Measurements from ENCODE around the gene NT5DC1. TPM values are rescaled to one million over a fixed set of nuclear protein-coding genes. Genes with fewer than 3 reads are reported as not detected.

The NT5DC1 gene
- total RNA-seq, 4 donors from 2014 or later: 7.4 to 12.9 (median 11.4) TPM

DNA sequence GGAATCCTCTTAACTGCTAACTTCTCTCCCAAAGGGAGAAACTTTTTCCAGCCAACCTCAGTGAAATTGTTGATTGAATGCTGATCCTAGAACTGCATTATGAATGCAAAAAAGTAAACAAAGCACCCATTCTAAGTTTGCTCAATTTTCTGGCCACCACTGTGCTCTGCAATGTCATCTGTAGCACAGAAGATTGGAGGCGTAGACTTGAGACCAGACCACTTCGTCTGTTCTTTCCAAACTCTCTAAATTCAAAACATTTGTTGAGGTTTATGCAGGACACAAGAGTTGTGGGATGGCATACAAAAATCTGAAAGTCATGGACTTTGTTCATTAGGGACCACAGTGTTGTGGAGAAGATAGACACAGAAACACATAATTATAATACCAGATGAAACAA, 190.1 kb downstream of the NT5DC1 start:
- H3K27me3 ChIP-seq: no peaks in the 10 kb centered on the region
- no peak overlapping the region for H3K4me3 ChIP-seq
- no peaks in the 10 kb centered on the region for H3K4me1 ChIP-seq
- 72% methylated on average over 2 of the region's 2 CpGs for WGBS
- H3K27ac ChIP-seq: no peak overlapping the region
- DNase-seq (ENCODE audit: low spot score in 2 of 2): no peak
- TF ChIP-seq POLR2AphosphoS5 (IDR thresholded peaks at IDR 0.05): no peak
- TF ChIP-seq, protein P1, sequence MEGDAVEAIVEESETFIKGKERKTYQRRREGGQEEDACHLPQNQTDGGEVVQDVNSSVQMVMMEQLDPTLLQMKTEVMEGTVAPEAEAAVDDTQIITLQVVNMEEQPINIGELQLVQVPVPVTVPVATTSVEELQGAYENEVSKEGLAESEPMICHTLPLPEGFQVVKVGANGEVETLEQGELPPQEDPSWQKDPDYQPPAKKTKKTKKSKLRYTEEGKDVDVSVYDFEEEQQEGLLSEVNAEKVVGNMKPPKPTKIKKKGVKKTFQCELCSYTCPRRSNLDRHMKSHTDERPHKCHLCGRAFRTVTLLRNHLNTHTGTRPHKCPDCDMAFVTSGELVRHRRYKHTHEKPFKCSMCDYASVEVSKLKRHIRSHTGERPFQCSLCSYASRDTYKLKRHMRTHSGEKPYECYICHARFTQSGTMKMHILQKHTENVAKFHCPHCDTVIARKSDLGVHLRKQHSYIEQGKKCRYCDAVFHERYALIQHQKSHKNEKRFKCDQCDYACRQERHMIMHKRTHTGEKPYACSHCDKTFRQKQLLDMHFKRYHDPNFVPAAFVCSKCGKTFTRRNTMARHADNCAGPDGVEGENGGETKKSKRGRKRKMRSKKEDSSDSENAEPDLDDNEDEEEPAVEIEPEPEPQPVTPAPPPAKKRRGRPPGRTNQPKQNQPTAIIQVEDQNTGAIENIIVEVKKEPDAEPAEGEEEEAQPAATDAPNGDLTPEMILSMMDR (IDR thresholded peaks at IDR 0.05): no peak
- no peak for TF ChIP-seq POLR2A (IDR thresholded peaks at IDR 0.05)
- no peaks in the 10 kb centered on the region for H3K9me3 ChIP-seq
- H3K36me3 ChIP-seq: no peaks in the 10 kb centered on the region

DNA sequence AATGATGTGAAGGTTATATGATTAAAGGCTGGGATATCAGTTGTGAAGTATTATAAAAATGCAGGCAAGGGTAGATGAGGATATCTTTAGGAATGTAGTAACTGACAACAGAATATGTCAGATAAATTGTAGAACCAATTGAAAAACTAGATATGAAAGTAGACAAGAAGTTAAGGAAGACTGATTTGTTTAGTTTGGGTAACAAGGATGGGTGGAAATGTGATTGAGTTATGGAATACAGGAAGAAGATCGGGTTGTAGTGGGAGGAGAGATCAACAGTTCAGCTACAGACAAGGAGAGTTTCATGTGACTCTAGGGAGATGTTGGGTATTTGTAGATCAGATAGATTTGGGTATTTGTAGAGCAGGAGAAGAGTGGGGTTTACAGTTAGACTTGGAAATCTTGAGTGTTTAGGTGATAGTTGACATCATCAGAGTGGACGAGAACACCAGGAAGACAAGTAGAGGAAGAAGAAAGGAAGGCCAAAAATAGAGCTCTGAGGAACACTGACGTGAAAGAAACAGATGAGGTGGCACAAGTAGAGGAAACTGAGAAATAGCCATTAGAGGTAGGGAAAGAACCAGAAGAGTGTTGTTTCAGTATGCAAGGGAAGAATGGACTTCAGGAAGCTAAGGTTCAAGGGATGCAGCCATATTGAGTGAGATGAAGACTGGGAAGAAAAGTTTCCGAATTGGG, 191.2 kb downstream of the NT5DC1 start:
- DNase-seq (ENCODE audit: low spot score in 2 of 2): no peak
- Histone ChIP-seq H3K9me3 (no peaks in the 10 kb centered on the region), H3K4me3 (no peak overlapping the region), H3K27me3 (no peaks in the 10 kb centered on the region), H3K27ac (no peak overlapping the region), H3K4me1 (no peaks in the 10 kb centered on the region), H3K36me3 (no peaks in the 10 kb centered on the region)
- WGBS: 80% methylated on average over 4 of the region's 4 CpGs
- TF ChIP-seq EP300 (IDR thresholded peaks at IDR 0.05): no peak
- TF ChIP-seq, protein P1 (IDR thresholded peaks at IDR 0.05): no peak
- TF ChIP-seq POLR2A (IDR thresholded peaks at IDR 0.05): no peak
- TF ChIP-seq POLR2AphosphoS5 (IDR thresholded peaks at IDR 0.05): no peak

DNA sequence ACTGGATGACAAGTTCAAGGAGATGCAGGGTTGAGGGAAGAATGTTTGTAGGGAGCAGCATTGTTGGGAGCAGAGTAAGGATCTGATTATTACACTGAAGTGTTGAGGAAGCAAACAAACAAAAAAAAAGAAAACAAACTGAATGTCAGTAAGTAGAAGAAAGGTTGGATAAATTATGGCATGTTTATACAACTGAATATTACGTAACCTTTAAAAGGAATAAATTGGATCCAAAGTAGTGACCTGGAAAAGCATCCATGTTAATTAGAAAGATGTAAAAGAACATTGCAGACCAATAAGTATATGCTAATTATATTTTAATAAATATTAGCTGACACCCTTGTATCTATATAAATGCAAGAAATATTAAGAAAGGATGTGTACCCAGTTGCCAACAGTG, 191.9 kb downstream of the NT5DC1 start:
- no peaks in the 10 kb centered on the region for H3K9me3 ChIP-seq
- H3K4me3 ChIP-seq: no peak overlapping the region
- TF ChIP-seq POLR2A (IDR thresholded peaks at IDR 0.05) (no peak), POLR2AphosphoS5 (IDR thresholded peaks at IDR 0.05) (no peak), EP300 (IDR thresholded peaks at IDR 0.05) (no peak)
- TF ChIP-seq, protein P1 (IDR thresholded peaks at IDR 0.05): no peak
- no peaks in the 10 kb centered on the region for H3K36me3 ChIP-seq
- 90% methylated on average over 1 of the region's 1 CpG for WGBS
- no peak overlapping the region for H3K27ac ChIP-seq
- H3K4me1 ChIP-seq: no peaks in the 10 kb centered on the region
- H3K27me3 ChIP-seq: no peaks in the 10 kb centered on the region
- DNase-seq (ENCODE audit: low spot score in 2 of 2): no peak

DNA sequence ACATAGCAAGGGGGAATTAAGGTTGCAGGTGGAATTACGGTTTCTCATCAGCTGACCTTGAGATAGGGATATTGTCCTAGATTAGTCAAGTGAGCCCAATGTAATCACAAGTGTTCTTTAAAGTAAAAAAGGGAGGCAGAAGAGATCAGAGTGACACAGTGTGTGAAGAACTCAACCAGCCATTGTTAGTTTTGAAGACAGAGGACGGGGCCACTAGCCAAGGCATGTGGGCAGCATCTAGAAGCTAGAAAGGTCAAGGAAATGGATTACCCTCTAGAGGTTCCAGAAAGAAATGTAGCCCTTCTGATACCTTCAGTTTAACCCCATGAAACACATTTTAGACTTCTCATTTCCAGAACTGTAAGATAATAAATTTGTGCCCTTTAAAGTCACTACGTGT, 197.6 kb downstream of the NT5DC1 start:
- Histone ChIP-seq H3K36me3 (no peaks in the 10 kb centered on the region), H3K4me1 (peaks cover 4% of the 10 kb centered on the region), H3K9me3 (no peaks in the 10 kb centered on the region), H3K4me3 (no peak overlapping the region), H3K27me3 (no peaks in the 10 kb centered on the region), H3K27ac (no peak overlapping the region)
- no peak for DNase-seq (ENCODE audit: low spot score in 2 of 2)
- TF ChIP-seq POLR2AphosphoS5 (IDR thresholded peaks at IDR 0.05) (no peak), POLR2A (IDR thresholded peaks at IDR 0.05) (no peak)
- TF ChIP-seq, protein P1 (IDR thresholded peaks at IDR 0.05): no peak
- 94% methylated on average over 3 of the region's 3 CpGs for WGBS

DNA sequence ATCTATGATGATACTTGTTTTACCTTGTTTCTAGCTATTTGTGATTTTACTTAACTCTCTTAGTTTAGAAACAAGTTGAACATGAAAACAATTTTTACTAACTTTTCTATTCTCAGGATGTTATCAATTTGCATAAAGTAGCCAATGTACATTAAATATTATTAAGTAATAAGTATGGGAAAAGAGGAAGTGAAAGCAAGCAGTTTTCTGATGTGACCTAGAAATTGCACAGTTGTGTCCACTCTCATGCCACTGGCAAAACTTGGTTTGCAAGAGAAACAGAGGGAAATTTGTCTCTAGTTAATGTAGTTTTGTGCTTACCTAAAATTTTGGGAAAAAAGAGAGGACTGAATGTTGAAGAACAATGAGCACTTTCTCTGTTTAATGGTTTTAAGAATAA, 198.3 kb downstream of the NT5DC1 start:
- no peak overlapping the region for H3K4me3 ChIP-seq
- H3K27ac ChIP-seq: no peak overlapping the region
- no peak for TF ChIP-seq POLR2AphosphoS5 (IDR thresholded peaks at IDR 0.05)
- no peak for TF ChIP-seq POLR2A (IDR thresholded peaks at IDR 0.05)
- TF ChIP-seq EP300 (IDR thresholded peaks at IDR 0.05): no peak
- TF ChIP-seq, protein P1 (IDR thresholded peaks at IDR 0.05): no peak
- DNase-seq (ENCODE audit: low spot score in 2 of 2): no peak
- H3K27me3 ChIP-seq: no peaks in the 10 kb centered on the region
- no peaks in the 10 kb centered on the region for H3K9me3 ChIP-seq
- H3K36me3 ChIP-seq: no peaks in the 10 kb centered on the region
- peaks cover 4% of the 10 kb centered on the region for H3K4me1 ChIP-seq

Other genes starting within 250 kb of the NT5DC1 start
- 1 to 10 TPM; 1.6 to 3.6 (median 3.0) TPM for gene FRK, start 40.0 kb upstream of the NT5DC1 start, total RNA-seq
- gene COL10A1, start 25.3 kb downstream of the NT5DC1 start, total RNA-seq: not detected
- gene TSPYL4, start 153.2 kb downstream of the NT5DC1 start, total RNA-seq: 10 to 100 TPM; 11.2 to 21.8 (median 16.7) TPM
- 10 to 100 TPM; 48.0 to 95.2 (median 67.0) TPM for gene TSPYL1, start 179.1 kb downstream of the NT5DC1 start, total RNA-seq